WTC11 (cell line): ENCODE results near the gene ABCC6. TPM values are rescaled to one million over a fixed set of nuclear protein-coding genes. Genes with fewer than 3 reads are reported as not detected.

ENCODE experiments used
- ATAC-seq: fragments of 200-7000 bp; cut with Tn5 transposase; 2 replicates; pipeline ENCODE4 v1.10.0; 2021; ENCODE audit warnings: mild to moderate bottlenecking, moderate library complexity
- CTCF ChIA-PET: fragments of 300-600 bp; sonication (Branson Sonifier 250); formaldehyde crosslinking; loops from one replicate; lab custom pipeline; 2021; ENCODE audit warnings: antibody characterized with exemption; lab: Charles Lee
- POLR2A ChIA-PET: fragments of 350-600 bp; sonication (Branson Sonifier 250); formaldehyde crosslinking; loops from one replicate; lab custom pipeline; 2021; ENCODE audit warnings: antibody characterized with exemption; lab: Charles Lee
- DNase-seq: peaks from one replicate; pipeline ENCODE4 v3.0.0; 2021; ENCODE audit warnings: low spot score
- H3K27ac Mint-ChIP-seq: 2 replicates; pipeline ENCODE4 v1.8.0; 2021; ENCODE audit warnings: mixed read lengths
- H3K27me3 Mint-ChIP-seq: 2 replicates; pipeline ENCODE4 v1.8.0; 2021; ENCODE audit warnings: low read depth, mild to moderate bottlenecking, moderate library complexity, mixed read lengths
- H3K36me3 Mint-ChIP-seq: 2 replicates; pipeline ENCODE4 v1.8.0; 2021; ENCODE audit warnings: mixed read lengths
- H3K4me1 Mint-ChIP-seq: 2 replicates; pipeline ENCODE4 v1.8.0; 2022; ENCODE audit warnings: mixed read lengths
- H3K4me3 Mint-ChIP-seq: 2 replicates; pipeline ENCODE4 v1.8.0; 2021; ENCODE audit warnings: mild to moderate bottlenecking, moderate library complexity, mixed read lengths
- H3K9me3 Mint-ChIP-seq: 2 replicates; pipeline ENCODE4 v1.8.0; 2021; ENCODE audit warnings: mixed read lengths
- AFF4 ChIP-seq: sonication (generic); formaldehyde crosslinking; IDR thresholded peaks from 2 replicates; pipeline ENCODE4 v1.8.1; 2023; ENCODE audit warnings: mild to moderate bottlenecking, missing genetic modification reagents, borderline replicate concordance
- AR ChIP-seq: fragments of 250-450 bp; sonication (Bioruptor Pico); IDR thresholded peaks from 2 replicates; pipeline ENCODE4 v1.9.0; 2021; ENCODE audit warnings: mild to moderate bottlenecking
- CBFB ChIP-seq: sonication (generic); formaldehyde crosslinking; IDR thresholded peaks from 2 replicates; pipeline ENCODE4 v1.8.1; 2022; ENCODE audit warnings: mild to moderate bottlenecking, low read depth, missing genetic modification reagents
- CDX4 ChIP-seq: fragments of 250-450 bp; sonication (Bioruptor Pico); IDR thresholded peaks from 2 replicates; pipeline ENCODE4 v1.9.0; 2021; ENCODE audit warnings: moderate library complexity, mild to moderate bottlenecking, inconsistent platforms, borderline replicate concordance
- CREB1 ChIP-seq: sonication (generic); formaldehyde crosslinking; IDR thresholded peaks from 2 replicates; pipeline ENCODE4 v1.8.0; 2023; ENCODE audit warnings: mild to moderate bottlenecking, missing genetic modification reagents
- ELF4 ChIP-seq: sonication (generic); formaldehyde crosslinking; IDR thresholded peaks from 2 replicates; pipeline ENCODE4 v1.8.1; 2022; ENCODE audit warnings: low read depth, mild to moderate bottlenecking, moderate library complexity, missing genetic modification reagents
- EMX1 ChIP-seq: fragments of 250-450 bp; sonication (Bioruptor Pico); IDR thresholded peaks from 2 replicates; pipeline ENCODE4 v1.8.0; 2021; ENCODE audit warnings: mild to moderate bottlenecking
- HMGA2 ChIP-seq: fragments of 250-450 bp; sonication (Bioruptor Pico); IDR thresholded peaks from 2 replicates; pipeline ENCODE4 v1.4.0; 2021; ENCODE audit warnings: mild to moderate bottlenecking, moderate library complexity
- IRF2 ChIP-seq: sonication (generic); formaldehyde crosslinking; IDR thresholded peaks from 2 replicates; pipeline ENCODE4 v1.8.0; 2022; ENCODE audit warnings: low read depth, missing genetic modification reagents, borderline replicate concordance
- MXD4 ChIP-seq: fragments of 250-450 bp; sonication (Bioruptor Pico); IDR thresholded peaks from 2 replicates; pipeline ENCODE4 v1.8.0; 2021; ENCODE audit warnings: mild to moderate bottlenecking, moderate library complexity, borderline replicate concordance
- PRRX2 ChIP-seq: fragments of 250-450 bp; sonication (Bioruptor Pico); IDR thresholded peaks from 2 replicates; pipeline ENCODE4 v1.8.0; 2021; ENCODE audit warnings: mild to moderate bottlenecking
- USF2 ChIP-seq: sonication (generic); formaldehyde crosslinking; IDR thresholded peaks from 2 replicates; pipeline ENCODE4 v1.8.1; 2023; ENCODE audit warnings: mild to moderate bottlenecking, missing genetic modification reagents, moderate library complexity
- ZBTB43 ChIP-seq: sonication (generic); formaldehyde crosslinking; IDR thresholded peaks from 2 replicates; pipeline ENCODE4 v1.8.1; 2023; ENCODE audit warnings: mild to moderate bottlenecking, missing genetic modification reagents
- ZNF281 ChIP-seq: sonication (generic); formaldehyde crosslinking; IDR thresholded peaks from 2 replicates; pipeline ENCODE4 v1.8.0; 2023; ENCODE audit warnings: mild to moderate bottlenecking, missing genetic modification reagents
- ZNF512 ChIP-seq: sonication (generic); formaldehyde crosslinking; IDR thresholded peaks from 2 replicates; pipeline ENCODE4 v1.8.1; 2022; ENCODE audit warnings: missing genetic modification reagents, borderline replicate concordance
- total RNA-seq: library from RNA; stranded (reverse); gene quantifications from 3 replicates; pipeline ENCODE4 v1.2.3, GENCODE V29; 2021
- TF ChIP-seq, protein P1 (sequence below): fragments of 250-450 bp; sonication (Bioruptor Pico); IDR thresholded peaks from 2 replicates; pipeline ENCODE4 v2.1.2; 2022; ENCODE audit warnings: mild to moderate bottlenecking, moderate library complexity
- TF ChIP-seq, protein P2 (sequence below): fragments of 250-450 bp; sonication (Bioruptor Pico); IDR thresholded peaks from 2 replicates; pipeline ENCODE4 v1.9.0; 2021; ENCODE audit warnings: mild to moderate bottlenecking
- TF ChIP-seq, protein P3 (sequence below): fragments of 250-450 bp; sonication (Bioruptor Pico); IDR thresholded peaks from 2 replicates; pipeline ENCODE4 v1.8.0; 2021; ENCODE audit warnings: mild to moderate bottlenecking

Gene ABCC6
- total RNA-seq, 1 experiment from 2014 or later, result 1.3 TPM

GRCh38 chr16:16138034-16138635, 85.2 kb downstream of the ABCC6 start (continued):
- TF ChIP-seq ZBTB43 (CRISPR knock-in tag) (no peak), EMX1 (CRISPR knock-in tag) (no peak), ZNF281 (CRISPR knock-in tag) (no peak), ZNF512 (CRISPR knock-in tag) (no peak), CBFB (CRISPR knock-in tag) (no peak), IRF2 (CRISPR knock-in tag) (no peak), USF2 (no peak), PRRX2 (CRISPR knock-in tag) (no peak), HMGA2 (CRISPR knock-in tag) (no peak)

GRCh38 chr16:16137110-16137509, 86.2 kb downstream of the ABCC6 start:
- Mint-ChIP-seq H3K27ac (no peak overlapping the region), H3K27me3 (no peaks in the 10 kb centered on the region), H3K4me3 (no peak overlapping the region), H3K4me1 (peaks cover under 1% of the 10 kb centered on the region; the same call in 1 of the 2 replicates), H3K9me3 (no peaks in the 10 kb centered on the region), H3K36me3 (peaks cover 80% of the 10 kb centered on the region)
- POLR2A ChIA-PET, result no interaction called here
- CTCF ChIA-PET, result interaction anchor here (1.5 kb wide), 1 partner anchor 359 kb away, joined by 3 read pairs; no protein-coding TSS in a partner anchor
- ATAC-seq (no peak), DNase-seq (no peak)
- TF ChIP-seq ELF4 (CRISPR knock-in tag), result no peak
- TF ChIP-seq, protein P1, sequence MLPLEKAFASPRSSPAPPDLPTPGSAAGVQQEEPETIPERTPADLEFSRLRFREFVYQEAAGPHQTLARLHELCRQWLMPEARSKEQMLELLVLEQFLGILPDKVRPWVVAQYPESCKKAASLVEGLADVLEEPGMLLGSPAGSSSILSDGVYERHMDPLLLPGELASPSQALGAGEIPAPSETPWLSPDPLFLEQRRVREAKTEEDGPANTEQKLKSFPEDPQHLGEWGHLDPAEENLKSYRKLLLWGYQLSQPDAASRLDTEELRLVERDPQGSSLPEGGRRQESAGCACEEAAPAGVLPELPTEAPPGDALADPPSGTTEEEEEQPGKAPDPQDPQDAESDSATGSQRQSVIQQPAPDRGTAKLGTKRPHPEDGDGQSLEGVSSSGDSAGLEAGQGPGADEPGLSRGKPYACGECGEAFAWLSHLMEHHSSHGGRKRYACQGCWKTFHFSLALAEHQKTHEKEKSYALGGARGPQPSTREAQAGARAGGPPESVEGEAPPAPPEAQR (CRISPR knock-in tag), result no peak
- no peak for TF ChIP-seq MXD4 (CRISPR knock-in tag)
- no peak for TF ChIP-seq AFF4
- TF ChIP-seq, protein P2, sequence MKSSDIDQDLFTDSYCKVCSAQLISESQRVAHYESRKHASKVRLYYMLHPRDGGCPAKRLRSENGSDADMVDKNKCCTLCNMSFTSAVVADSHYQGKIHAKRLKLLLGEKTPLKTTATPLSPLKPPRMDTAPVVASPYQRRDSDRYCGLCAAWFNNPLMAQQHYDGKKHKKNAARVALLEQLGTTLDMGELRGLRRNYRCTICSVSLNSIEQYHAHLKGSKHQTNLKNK (CRISPR knock-in tag), result no peak
- no peak for TF ChIP-seq AR (CRISPR knock-in tag)
- TF ChIP-seq, protein P3, sequence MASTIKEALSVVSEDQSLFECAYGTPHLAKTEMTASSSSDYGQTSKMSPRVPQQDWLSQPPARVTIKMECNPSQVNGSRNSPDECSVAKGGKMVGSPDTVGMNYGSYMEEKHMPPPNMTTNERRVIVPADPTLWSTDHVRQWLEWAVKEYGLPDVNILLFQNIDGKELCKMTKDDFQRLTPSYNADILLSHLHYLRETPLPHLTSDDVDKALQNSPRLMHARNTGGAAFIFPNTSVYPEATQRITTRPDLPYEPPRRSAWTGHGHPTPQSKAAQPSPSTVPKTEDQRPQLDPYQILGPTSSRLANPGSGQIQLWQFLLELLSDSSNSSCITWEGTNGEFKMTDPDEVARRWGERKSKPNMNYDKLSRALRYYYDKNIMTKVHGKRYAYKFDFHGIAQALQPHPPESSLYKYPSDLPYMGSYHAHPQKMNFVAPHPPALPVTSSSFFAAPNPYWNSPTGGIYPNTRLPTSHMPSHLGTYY (CRISPR knock-in tag), result no peak
- no peak for TF ChIP-seq CREB1 (CRISPR knock-in tag)
- no peak for TF ChIP-seq CDX4 (CRISPR knock-in tag)
